ENCODE results near the gene CLIP1.
"Not testable (repeated sequence)": the region's sequence is repeated elsewhere in the genome, so short reads cannot be mapped to it uniquely, and the experiment has no call there.

DNA sequence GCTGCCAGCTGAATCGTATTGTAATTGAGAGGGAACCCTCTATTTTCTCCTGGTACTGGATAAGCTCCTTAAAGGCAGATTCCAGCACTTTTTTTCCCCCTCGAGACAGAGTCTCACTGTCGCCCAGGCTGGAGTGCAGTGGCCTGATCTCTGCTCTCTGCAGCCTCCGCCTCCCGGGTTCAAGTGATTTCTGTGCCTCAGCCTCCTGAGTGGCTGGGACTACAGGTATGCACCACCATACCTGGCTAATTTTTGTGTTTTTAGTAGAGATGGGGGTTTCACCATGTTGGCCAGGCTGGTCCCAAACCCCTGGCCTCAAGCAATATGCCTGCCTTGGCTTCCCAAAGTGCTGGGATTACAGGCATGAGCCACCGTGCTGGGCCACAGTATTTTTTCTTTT lies 47.4 kb upstream of the CLIP1 start:
- TF ChIP-seq, protein P1, sequence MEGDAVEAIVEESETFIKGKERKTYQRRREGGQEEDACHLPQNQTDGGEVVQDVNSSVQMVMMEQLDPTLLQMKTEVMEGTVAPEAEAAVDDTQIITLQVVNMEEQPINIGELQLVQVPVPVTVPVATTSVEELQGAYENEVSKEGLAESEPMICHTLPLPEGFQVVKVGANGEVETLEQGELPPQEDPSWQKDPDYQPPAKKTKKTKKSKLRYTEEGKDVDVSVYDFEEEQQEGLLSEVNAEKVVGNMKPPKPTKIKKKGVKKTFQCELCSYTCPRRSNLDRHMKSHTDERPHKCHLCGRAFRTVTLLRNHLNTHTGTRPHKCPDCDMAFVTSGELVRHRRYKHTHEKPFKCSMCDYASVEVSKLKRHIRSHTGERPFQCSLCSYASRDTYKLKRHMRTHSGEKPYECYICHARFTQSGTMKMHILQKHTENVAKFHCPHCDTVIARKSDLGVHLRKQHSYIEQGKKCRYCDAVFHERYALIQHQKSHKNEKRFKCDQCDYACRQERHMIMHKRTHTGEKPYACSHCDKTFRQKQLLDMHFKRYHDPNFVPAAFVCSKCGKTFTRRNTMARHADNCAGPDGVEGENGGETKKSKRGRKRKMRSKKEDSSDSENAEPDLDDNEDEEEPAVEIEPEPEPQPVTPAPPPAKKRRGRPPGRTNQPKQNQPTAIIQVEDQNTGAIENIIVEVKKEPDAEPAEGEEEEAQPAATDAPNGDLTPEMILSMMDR (conservative IDR thresholded peaks at IDR 0.05; ENCODE audit: low read depth, low read length): not testable (repeated sequence)
- TF ChIP-seq CHD1 (IDR thresholded peaks at IDR 0.05; ENCODE audit: low read depth, low read length); BHLHE40 (IDR thresholded peaks at IDR 0.05; ENCODE audit: low read depth, low read length); POLR2A (IDR thresholded peaks at IDR 0.05; ENCODE audit: low read depth, low read length); MXI1 (IDR thresholded peaks at IDR 0.05; ENCODE audit: borderline replicate concordance, low read depth, low read length); FOS (IDR thresholded peaks at IDR 0.05; ENCODE audit: low read depth, low read length); RAD21 (IDR thresholded peaks at IDR 0.05; ENCODE audit: low read length); CEBPB (IDR thresholded peaks at IDR 0.05; ENCODE audit: low read depth, low read length); MAFK (IDR thresholded peaks at IDR 0.05; ENCODE audit: low read depth, low read length): not testable (repeated sequence)
- TF ChIP-seq, protein P2, sequence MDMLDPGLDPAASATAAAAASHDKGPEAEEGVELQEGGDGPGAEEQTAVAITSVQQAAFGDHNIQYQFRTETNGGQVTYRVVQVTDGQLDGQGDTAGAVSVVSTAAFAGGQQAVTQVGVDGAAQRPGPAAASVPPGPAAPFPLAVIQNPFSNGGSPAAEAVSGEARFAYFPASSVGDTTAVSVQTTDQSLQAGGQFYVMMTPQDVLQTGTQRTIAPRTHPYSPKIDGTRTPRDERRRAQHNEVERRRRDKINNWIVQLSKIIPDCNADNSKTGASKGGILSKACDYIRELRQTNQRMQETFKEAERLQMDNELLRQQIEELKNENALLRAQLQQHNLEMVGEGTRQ (IDR thresholded peaks at IDR 0.05; ENCODE audit: low read depth, low read length): not testable (repeated sequence)

Data from IMR-90 (cell line).